ENCODE results near the gene FAAH. TPM values are rescaled to one million over a fixed set of nuclear protein-coding genes. Genes with fewer than 3 reads are reported as not detected.

FAAH gene
- polyA plus RNA-seq, 1 experiment: 0.06 TPM

GRCh38 chr1:46450160-46450517 is 56.0 kb downstream of the FAAH start:
- no peak for TF ChIP-seq CTCF (IDR thresholded peaks at IDR 0.05; ENCODE audit: low read depth, low read length)
- Histone ChIP-seq H3K9me3 (ENCODE audit: control insufficient read depth, insufficient read depth, low read length) (no peaks in the 10 kb centered on the region; the same call in 1 of the 2 replicates), H3K4me3 (ENCODE audit: low read depth, low read length) (no peak overlapping the region), H3K27ac (ENCODE audit: low read depth, low read length) (no peak overlapping the region), H3K27me3 (ENCODE audit: control insufficient read depth, insufficient read depth, low read length) (peaks cover 88% of the 10 kb centered on the region)
- no peak for DNase-seq (ENCODE audit: low read depth, low spot score)
- CTCF ChIA-PET: interaction anchor here (1.0 to 10.0 kb wide), 3 partner anchors 78 to 98 kb away, joined by 3 to 159 read pairs (median 4); no protein-coding TSS in a partner anchor
- POLR2A ChIA-PET: no interaction called here

- POLR2A ChIA-PET: no interaction called here
- Histone ChIP-seq H3K4me3 (ENCODE audit: low read depth, low read length) (no peak overlapping the region), H3K9me3 (ENCODE audit: control insufficient read depth, insufficient read depth, low read length) (no peaks in the 10 kb centered on the region; the same call in 1 of the 2 replicates), H3K27me3 (ENCODE audit: control insufficient read depth, insufficient read depth, low read length) (peaks cover 75% of the 10 kb centered on the region), H3K27ac (ENCODE audit: low read depth, low read length) (no peak overlapping the region)
- no peak for DNase-seq (ENCODE audit: low read depth, low spot score)
- TF ChIP-seq CTCF (IDR thresholded peaks at IDR 0.05; ENCODE audit: low read depth, low read length): no peak
- CTCF ChIA-PET: interaction anchor here (0.5 to 10.0 kb wide), 3 partner anchors 10 to 76 kb away, joined by 3 to 159 read pairs (median 5); no protein-coding TSS in a partner anchor
Measured at GRCh38 chr1:46451948-46452930, 58.1 kb downstream of the FAAH start.

GRCh38 chr1:46452931-46453325 is 58.8 kb downstream of the FAAH start:
- no peak for TF ChIP-seq CTCF (IDR thresholded peaks at IDR 0.05; ENCODE audit: low read depth, low read length)
- Histone ChIP-seq H3K4me3 (ENCODE audit: low read depth, low read length) (no peak overlapping the region), H3K9me3 (ENCODE audit: control insufficient read depth, insufficient read depth, low read length) (no peaks in the 10 kb centered on the region; the same call in 1 of the 2 replicates), H3K27me3 (ENCODE audit: control insufficient read depth, insufficient read depth, low read length) (peaks cover 70% of the 10 kb centered on the region), H3K27ac (ENCODE audit: low read depth, low read length) (no peak overlapping the region)
- no peak for DNase-seq (ENCODE audit: low read depth, low spot score)
- ChIA-PET CTCF (interaction anchor here (0.5 to 10.0 kb wide), 3 partner anchors 11 to 75 kb away, joined by 3 to 159 read pairs (median 5); no protein-coding TSS in a partner anchor), POLR2A (no interaction called here)

- CTCF ChIA-PET: interaction anchor here (1.3 to 1.8 kb wide), 2 partner anchors 12 to 74 kb away, joined by 4 to 5 read pairs; no protein-coding TSS in a partner anchor
Measured at GRCh38 chr1:46453449-46453848, 59.3 kb downstream of the FAAH start.

More at GRCh38 chr1:46453449-46453848, 59.3 kb downstream of the FAAH start:
- Histone ChIP-seq H3K4me3 (ENCODE audit: low read depth, low read length) (no peak overlapping the region), H3K9me3 (ENCODE audit: control insufficient read depth, insufficient read depth, low read length) (no peaks in the 10 kb centered on the region; the same call in 1 of the 2 replicates), H3K27ac (ENCODE audit: low read depth, low read length) (no peak overlapping the region), H3K27me3 (ENCODE audit: control insufficient read depth, insufficient read depth, low read length) (peaks cover 67% of the 10 kb centered on the region)
- TF ChIP-seq CTCF (IDR thresholded peaks at IDR 0.05; ENCODE audit: low read depth, low read length): no peak
- no peak for DNase-seq (ENCODE audit: low read depth, low spot score)
- POLR2A ChIA-PET: no interaction called here

Data from AG04450 (cell line).